Adipocyte (in vitro differentiated cells): ENCODE measurements around the gene TAS1R3.

Source experiments
- DNase-seq: peaks from one replicate; pipeline ENCODE4 v3.0.0-alpha.2; 2015; ENCODE audit warnings: low read depth
- H3K27me3 ChIP-seq: replicated peaks from 2 replicates; pipeline ENCODE4 v1.7.0; 2013; ENCODE audit warnings: mild to moderate bottlenecking, low read length, moderate library complexity; ENCODE audit not compliant: control insufficient read depth, insufficient read depth
- H3K36me3 ChIP-seq: 2 replicates; pipeline ENCODE4 v1.7.0; 2013; ENCODE audit warnings: low read length, mild to moderate bottlenecking, moderate library complexity; ENCODE audit not compliant: control insufficient read depth, insufficient read depth, severe bottlenecking
- H3K4me1 ChIP-seq: 2 replicates; pipeline ENCODE4 v1.7.0; 2013; ENCODE audit warnings: mild to moderate bottlenecking, low read length, moderate library complexity; ENCODE audit not compliant: control insufficient read depth, insufficient read depth
- H3K4me3 ChIP-seq: 2 replicates; pipeline ENCODE4 v1.7.0; 2013; ENCODE audit warnings: mild to moderate bottlenecking, low read length, moderate library complexity
- H3K9ac ChIP-seq: 2 replicates; pipeline ENCODE4 v1.7.0; 2013; ENCODE audit warnings: mild to moderate bottlenecking, low read length, moderate library complexity
- H3K9me3 ChIP-seq: 2 replicates; pipeline ENCODE4 v1.7.0; 2013; ENCODE audit warnings: mild to moderate bottlenecking, low read length, moderate library complexity; ENCODE audit not compliant: control insufficient read depth

Gene TAS1R3

GRCh38 chr1:1331068-1331965 lies at the start of gene TAS1R3:
TSS of gene TAS1R3 (plus strand) at chr1:1331280. CDS start at chr1:1331346, 66 bp downstream.
- H3K27me3 ChIP-seq: no peaks in the 10 kb centered on the region
- peak; percentile 41 for DNase-seq
- H3K4me3 ChIP-seq: no peak within 1 kb of the TSS
- H3K36me3 ChIP-seq: peaks cover 6% of the 10 kb centered on the region
- no peaks in the 10 kb centered on the region for H3K9me3 ChIP-seq
- H3K9ac ChIP-seq: peak within 1 kb of the TSS; percentile 54
- peaks cover 13% of the 10 kb centered on the region for H3K4me1 ChIP-seq

GRCh38 chr1:1281533-1282321 lies 49.4 kb upstream of the TAS1R3 start:
- H3K4me1 ChIP-seq: no peaks in the 10 kb centered on the region
- H3K9ac ChIP-seq: no peak overlapping the region
- no peak overlapping the region for H3K4me3 ChIP-seq
- peaks cover 17% of the 10 kb centered on the region for H3K27me3 ChIP-seq
- no peaks in the 10 kb centered on the region for H3K36me3 ChIP-seq
- no peaks in the 10 kb centered on the region for H3K9me3 ChIP-seq
- no peak for DNase-seq

- Histone ChIP-seq H3K4me3 (no peak overlapping the region), H3K27me3 (peaks cover 22% of the 10 kb centered on the region), H3K9me3 (no peaks in the 10 kb centered on the region), H3K36me3 (no peaks in the 10 kb centered on the region), H3K9ac (no peak overlapping the region), H3K4me1 (no peaks in the 10 kb centered on the region)
- no peak for DNase-seq
Observed at GRCh38 chr1:1282998-1283397, 48.1 kb upstream of the TAS1R3 start.

- Histone ChIP-seq H3K9ac (no peak overlapping the region), H3K9me3 (no peaks in the 10 kb centered on the region), H3K4me3 (no peak overlapping the region), H3K36me3 (no peaks in the 10 kb centered on the region), H3K4me1 (no peaks in the 10 kb centered on the region), H3K27me3 (peaks cover 22% of the 10 kb centered on the region)
- DNase-seq: no peak
Observed at GRCh38 chr1:1283821-1284220, 47.3 kb upstream of the TAS1R3 start.

- Histone ChIP-seq H3K4me3 (no peak overlapping the region), H3K36me3 (no peaks in the 10 kb centered on the region), H3K9ac (no peak overlapping the region), H3K4me1 (no peaks in the 10 kb centered on the region), H3K27me3 (peaks cover 22% of the 10 kb centered on the region), H3K9me3 (no peaks in the 10 kb centered on the region)
- DNase-seq: no peak
Observed at GRCh38 chr1:1284221-1285101, 46.6 kb upstream of the TAS1R3 start.

- Histone ChIP-seq H3K36me3 (no peaks in the 10 kb centered on the region), H3K4me3 (no peak overlapping the region), H3K4me1 (no peaks in the 10 kb centered on the region), H3K9ac (no peak overlapping the region), H3K9me3 (no peaks in the 10 kb centered on the region), H3K27me3 (peaks cover 22% of the 10 kb centered on the region)
- no peak for DNase-seq
Observed at GRCh38 chr1:1285102-1285571, 45.9 kb upstream of the TAS1R3 start.

- H3K9me3 ChIP-seq: no peaks in the 10 kb centered on the region
- no peak for DNase-seq
- H3K27me3 ChIP-seq: peaks cover 25% of the 10 kb centered on the region
- no peaks in the 10 kb centered on the region for H3K4me1 ChIP-seq
- H3K4me3 ChIP-seq: no peak overlapping the region
- H3K9ac ChIP-seq: no peak overlapping the region
- H3K36me3 ChIP-seq: no peaks in the 10 kb centered on the region
Observed at GRCh38 chr1:1285611-1286311, 45.3 kb upstream of the TAS1R3 start.

- H3K4me3 ChIP-seq: no peak overlapping the region
- no peak for DNase-seq
Observed at GRCh38 chr1:1286313-1287261, 44.5 kb upstream of the TAS1R3 start.

GRCh38 chr1:1287288-1288110 lies 43.6 kb upstream of the TAS1R3 start:
- no peaks in the 10 kb centered on the region for H3K4me1 ChIP-seq
- no peaks in the 10 kb centered on the region for H3K9me3 ChIP-seq
- no peak for DNase-seq
- peaks cover 25% of the 10 kb centered on the region for H3K27me3 ChIP-seq
- H3K36me3 ChIP-seq: no peaks in the 10 kb centered on the region
- H3K9ac ChIP-seq: no peak overlapping the region
- no peak overlapping the region for H3K4me3 ChIP-seq

More at GRCh38 chr1:1286313-1287261, 44.5 kb upstream of the TAS1R3 start:
- Histone ChIP-seq H3K9me3 (no peaks in the 10 kb centered on the region), H3K4me1 (no peaks in the 10 kb centered on the region), H3K9ac (no peak overlapping the region), H3K36me3 (no peaks in the 10 kb centered on the region), H3K27me3 (peaks cover 25% of the 10 kb centered on the region)
